Upper lobe of right lung (tissue), 1 donor: ENCODE results near the gene OTUD4. TPM values are rescaled to one million over a fixed set of nuclear protein-coding genes. Genes with fewer than 3 reads are reported as not detected.

Source experiments
- ATAC-seq: fragments of 200-7000 bp; cut with Tn5 transposase; one replicate; pipeline ENCODE4 v1.9.1; 2020; ENCODE audit warnings: mild to moderate bottlenecking, moderate library complexity
- DNase-seq: peaks from one replicate; pipeline ENCODE4 v3.0.0-alpha.2; 2020
- H3K27ac ChIP-seq: fragments of 200-600 bp; one replicate; pipeline ENCODE4 v1.8.0; 2022
- H3K27me3 ChIP-seq: fragments of 200-600 bp; one replicate; pipeline ENCODE4 v1.8.0; 2022; ENCODE audit warnings: mild to moderate bottlenecking
- H3K36me3 ChIP-seq: fragments of 200-600 bp; one replicate; pipeline ENCODE4 v1.8.0; 2022
- H3K4me1 ChIP-seq: fragments of 200-600 bp; one replicate; pipeline ENCODE4 v1.8.0; 2022
- H3K4me3 ChIP-seq: fragments of 200-600 bp; one replicate; pipeline ENCODE4 v1.8.0; 2022; ENCODE audit warnings: mild to moderate bottlenecking
- H3K9me3 ChIP-seq: fragments of 200-600 bp; one replicate; pipeline ENCODE4 v1.8.0; 2022
- CTCF ChIP-seq: fragments of 200-600 bp; IDR thresholded peaks from one replicate; pipeline ENCODE4 v1.8.0; 2022; ENCODE audit warnings: antibody characterized with exemption
- intact Hi-C: fragments of 100-400 bp; cut with DNase I; formaldehyde crosslinking; loops from one replicate; pipeline ENCODE4 v1.11.0; 2022
- total RNA-seq: library from RNA; stranded (reverse); fragmentation: NEBNext Ultra II Directional; extraction: Animal tissue kit (Norgen Biotek cat#: 25700); gene quantifications from one replicate; pipeline ENCODE4 v1.2.1, GENCODE V29; 2021
- donor health status: DM: no; HTN: yes; CAD: no; lungs with severe emphysema.

The OTUD4 gene
- total RNA-seq, 1 donor from 2014 or later: 46.3 TPM

GRCh38 chr4:145216535-145216934 lies 36.1 kb upstream of the OTUD4 start:
- H3K27ac ChIP-seq: no peak overlapping the region
- intact Hi-C loops: no loop called here
- no peak overlapping the region for H3K4me3 ChIP-seq
- no peaks in the 10 kb centered on the region for H3K9me3 ChIP-seq
- no peaks in the 10 kb centered on the region for H3K27me3 ChIP-seq
- H3K4me1 ChIP-seq: no peaks in the 10 kb centered on the region
- TF ChIP-seq CTCF: peak; percentile 59
- ATAC-seq (no peak), DNase-seq (no peak)
- no peaks in the 10 kb centered on the region for H3K36me3 ChIP-seq

GRCh38 chr4:145213245-145213644 lies 32.9 kb upstream of the OTUD4 start:
- intact Hi-C loops: no loop called here
- TF ChIP-seq CTCF: no peak
- DNase-seq (no peak), ATAC-seq (no peak)
- H3K36me3 ChIP-seq: no peaks in the 10 kb centered on the region
- H3K27ac ChIP-seq: no peak overlapping the region
- no peaks in the 10 kb centered on the region for H3K27me3 ChIP-seq
- no peak overlapping the region for H3K4me3 ChIP-seq
- no peaks in the 10 kb centered on the region for H3K4me1 ChIP-seq
- H3K9me3 ChIP-seq: no peaks in the 10 kb centered on the region

- DNase-seq (no peak), ATAC-seq (no peak)
- no peak overlapping the region for H3K27ac ChIP-seq
- H3K9me3 ChIP-seq: no peaks in the 10 kb centered on the region
- TF ChIP-seq CTCF: no peak
- no peaks in the 10 kb centered on the region for H3K4me1 ChIP-seq
- H3K36me3 ChIP-seq: no peaks in the 10 kb centered on the region
- H3K4me3 ChIP-seq: no peak overlapping the region
- intact Hi-C loops: no loop called here
- no peaks in the 10 kb centered on the region for H3K27me3 ChIP-seq
Measured at GRCh38 chr4:145207934-145208333, 27.5 kb upstream of the OTUD4 start.

- Histone ChIP-seq H3K9me3 (no peaks in the 10 kb centered on the region), H3K4me1 (no peaks in the 10 kb centered on the region), H3K27ac (no peak overlapping the region), H3K27me3 (no peaks in the 10 kb centered on the region), H3K36me3 (no peaks in the 10 kb centered on the region), H3K4me3 (no peak overlapping the region)
- DNase-seq: no peak
- no peak for TF ChIP-seq CTCF
- ATAC-seq: no peak
- intact Hi-C loops: no loop called here
Measured at GRCh38 chr4:145203410-145203809, 23.0 kb upstream of the OTUD4 start.

- no peak for DNase-seq
- no peaks in the 10 kb centered on the region for H3K4me1 ChIP-seq
- ATAC-seq: no peak
- no peaks in the 10 kb centered on the region for H3K27me3 ChIP-seq
- H3K36me3 ChIP-seq: no peaks in the 10 kb centered on the region
- no peak for TF ChIP-seq CTCF
- intact Hi-C loops: no loop called here
- no peaks in the 10 kb centered on the region for H3K9me3 ChIP-seq
- no peak overlapping the region for H3K4me3 ChIP-seq
- H3K27ac ChIP-seq: no peak overlapping the region
Measured at GRCh38 chr4:145200366-145200765, 20.0 kb upstream of the OTUD4 start.

GRCh38 chr4:145199051-145199716 lies 18.8 kb upstream of the OTUD4 start:
- intact Hi-C loops: no loop called here
- ATAC-seq (no peak), DNase-seq (no peak)
- H3K36me3 ChIP-seq: no peaks in the 10 kb centered on the region
- no peak for TF ChIP-seq CTCF
- no peaks in the 10 kb centered on the region for H3K4me1 ChIP-seq
- no peak overlapping the region for H3K4me3 ChIP-seq
- no peaks in the 10 kb centered on the region for H3K9me3 ChIP-seq
- H3K27ac ChIP-seq: no peak overlapping the region
- no peaks in the 10 kb centered on the region for H3K27me3 ChIP-seq
